Mesendoderm (in vitro differentiated cells): ENCODE results near the gene FARP1.

ENCODE experiments used
- DNase-seq: peaks from one replicate; pipeline ENCODE4 v3.0.0; 2013
- H2AK5ac ChIP-seq: 2 replicates; pipeline ENCODE4 v1.6.1; 2013; ENCODE audit warnings: low read length, inconsistent platforms
- H2BK120ac ChIP-seq: 2 replicates; pipeline ENCODE4 v1.6.1; 2013; ENCODE audit warnings: low read depth, mild to moderate bottlenecking, low read length, moderate library complexity, mixed read lengths
- H2BK15ac ChIP-seq: replicated peaks from 2 replicates; pipeline ENCODE4 v1.6.1; 2013; ENCODE audit warnings: low read depth, mild to moderate bottlenecking, moderate library complexity
- H2BK5ac ChIP-seq: 2 replicates; pipeline ENCODE4 v1.6.1; 2013; ENCODE audit warnings: low read length, inconsistent platforms
- H3K18ac ChIP-seq: 2 replicates; pipeline ENCODE4 v1.6.1; 2013; ENCODE audit warnings: mild to moderate bottlenecking, low read length, mixed read lengths
- H3K23ac ChIP-seq: one replicate; pipeline ENCODE4 v1.6.1; 2013; ENCODE audit warnings: low read length
- H3K27ac ChIP-seq: 2 replicates; pipeline ENCODE4 v1.5.1; 2013; ENCODE audit warnings: low read depth, mild to moderate bottlenecking, inconsistent platforms, low read length, moderate library complexity
- H3K27me3 ChIP-seq: 2 replicates; pipeline ENCODE4 v1.6.1; 2013; ENCODE audit warnings: low read length, control low read depth, mild to moderate bottlenecking, inconsistent platforms; ENCODE audit not compliant: insufficient read depth, poor library complexity
- H3K36me3 ChIP-seq: 2 replicates; pipeline ENCODE4 v1.6.1; 2013; ENCODE audit warnings: low read length, inconsistent platforms; ENCODE audit not compliant: control insufficient read depth, insufficient read depth
- H3K4ac ChIP-seq: one replicate; pipeline ENCODE4 v1.6.1; 2013; ENCODE audit warnings: low read depth, mild to moderate bottlenecking, low read length, moderate library complexity
- H3K4me1 ChIP-seq: 2 replicates; pipeline ENCODE4 v1.6.1; 2013; ENCODE audit warnings: low read depth, low read length, inconsistent platforms; ENCODE audit not compliant: control insufficient read depth
- H3K4me2 ChIP-seq: 2 replicates; pipeline ENCODE4 v1.6.1; 2013; ENCODE audit warnings: low read length
- H3K4me3 ChIP-seq: 2 replicates; pipeline ENCODE4 v1.5.1; 2013; ENCODE audit warnings: mild to moderate bottlenecking, low read length
- H3K56ac ChIP-seq: one replicate; pipeline ENCODE4 v1.6.1; 2013; ENCODE audit warnings: low read length
- H3K79me1 ChIP-seq: 2 replicates; pipeline ENCODE4 v1.6.1; 2013; ENCODE audit warnings: low read length, inconsistent platforms
- H3K79me2 ChIP-seq: 2 replicates; pipeline ENCODE4 v1.6.1; 2013; ENCODE audit warnings: mild to moderate bottlenecking, low read length; ENCODE audit not compliant: control insufficient read depth, insufficient read depth
- H3K9ac ChIP-seq: 2 replicates; pipeline ENCODE4 v1.6.1; 2013; ENCODE audit warnings: low read length, inconsistent platforms
- H4K5ac ChIP-seq: one replicate; pipeline ENCODE4 v1.6.1; 2013; ENCODE audit warnings: low read length
- H4K8ac ChIP-seq: one replicate; pipeline ENCODE4 v1.6.1; 2013; ENCODE audit warnings: low read depth, mild to moderate bottlenecking, control low read depth, low read length, moderate library complexity
- WGBS: extraction: QIAGEN DNeasy Blood & Tissue Kit; methylation state at CpG from one replicate; pipeline ENCODE4 v1.1.7; 2013; ENCODE audit warnings: low lambda C conversion rate, missing lambda C conversion rate; ENCODE audit not compliant: insufficient coverage; ENCODE audit errors: extremely low coverage; 5-methylcytosine and 5-hydroxymethylcytosine counted together

The FARP1 gene

DNA sequence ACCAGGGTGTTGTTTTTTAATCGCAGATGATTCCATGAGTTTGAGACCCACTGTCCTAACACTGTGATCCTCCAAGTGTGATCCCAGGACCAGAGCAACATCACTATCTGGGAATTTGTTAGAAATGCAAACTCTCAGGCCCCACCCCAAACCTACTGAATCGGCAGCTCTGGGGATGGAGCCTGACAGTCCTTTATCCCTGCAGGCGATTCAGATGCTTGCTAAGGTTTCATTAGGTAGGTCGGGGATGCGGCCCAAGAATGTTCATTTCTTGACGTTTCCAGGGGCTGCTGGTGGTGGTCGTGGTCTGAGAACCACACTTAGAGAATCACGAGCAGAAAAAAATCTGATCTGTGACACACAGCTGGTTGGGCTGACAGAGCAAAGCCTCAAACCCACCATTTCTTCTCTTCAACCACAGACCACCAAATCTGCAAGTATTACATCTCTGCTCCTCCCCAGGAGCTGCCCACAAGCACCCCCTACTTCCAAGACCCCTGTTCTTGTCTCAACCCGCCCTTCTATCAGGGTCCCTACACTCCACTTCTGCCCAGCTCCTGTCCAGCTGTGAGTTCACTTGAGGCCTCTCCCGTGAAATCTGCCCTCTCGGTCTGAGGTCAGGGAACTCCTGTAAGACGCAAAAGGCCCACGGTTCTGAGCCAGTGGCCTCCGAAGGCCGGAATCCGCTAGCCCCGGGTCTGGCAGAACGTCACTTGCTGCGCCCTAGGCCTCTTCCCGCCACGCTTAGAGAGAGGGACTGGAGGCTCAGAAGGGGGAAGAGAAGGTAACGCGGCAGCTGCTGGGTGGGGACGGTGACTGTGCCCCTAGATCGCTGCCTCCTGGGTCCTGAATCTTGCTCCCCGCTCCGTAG lies 1.1 kb upstream of the FARP1 start:
- WGBS: no CpG with 5 or more reads among the region's 27 CpGs
- H3K27ac ChIP-seq: no peak overlapping the region
- peaks cover 25% of the 10 kb centered on the region for H3K79me2 ChIP-seq
- H2AK5ac ChIP-seq: no peak overlapping the region
- H3K4me3 ChIP-seq: peak overlapping the region; percentile 72
- H3K4ac ChIP-seq: no peak overlapping the region
- H2BK15ac ChIP-seq: no peak overlapping the region
- H3K36me3 ChIP-seq: no peaks in the 10 kb centered on the region
- H3K56ac ChIP-seq: peak overlapping the region; percentile 94
- DNase-seq: peak; percentile 74
- H3K27me3 ChIP-seq: no peaks in the 10 kb centered on the region
- H3K18ac ChIP-seq: peak overlapping the region; percentile 3
- H3K4me1 ChIP-seq: peaks cover 8% of the 10 kb centered on the region
- H3K9ac ChIP-seq: peak overlapping the region; percentile 78
- no peak overlapping the region for H4K8ac ChIP-seq
- H3K23ac ChIP-seq: no peak overlapping the region
- peak overlapping the region; percentile 86 for H3K4me2 ChIP-seq
- no peak overlapping the region for H4K5ac ChIP-seq
- peak overlapping the region; percentile 21 for H2BK120ac ChIP-seq
- H3K79me1 ChIP-seq: peaks cover 3% of the 10 kb centered on the region
- H2BK5ac ChIP-seq: no peak overlapping the region

GRCh38 chr13:98143157-98143553 lies 261 bp downstream of the FARP1 start:
- peak overlapping the region; percentile 99 for H3K4ac ChIP-seq
- DNase-seq: no peak
- H4K5ac ChIP-seq: no peak overlapping the region

GRCh38 chr13:98143601-98144026 lies 720 bp downstream of the FARP1 start:
- Histone ChIP-seq H2BK5ac (no peak overlapping the region), H3K36me3 (no peaks in the 10 kb centered on the region), H3K27me3 (no peaks in the 10 kb centered on the region), H2BK120ac (peak overlapping the region; percentile 97), H3K4me3 (peak overlapping the region; percentile 81), H3K18ac (peak overlapping the region; percentile 100), H4K8ac (no peak overlapping the region), H3K4me2 (peak overlapping the region; percentile 80), H3K79me1 (peaks cover 5% of the 10 kb centered on the region), H2AK5ac (no peak overlapping the region), H2BK15ac (peak overlapping the region; percentile 79), H3K4me1 (peaks cover 9% of the 10 kb centered on the region), H3K27ac (peak overlapping the region; percentile 88), H3K4ac (peak overlapping the region; percentile 99), H3K56ac (peak overlapping the region; percentile 87), H4K5ac (no peak overlapping the region), H3K23ac (no peak overlapping the region), H3K79me2 (peaks cover 36% of the 10 kb centered on the region), H3K9ac (peak overlapping the region; percentile 76)
- DNase-seq: peak; percentile 21
- no CpG with 5 or more reads among the region's 60 CpGs for WGBS

More at GRCh38 chr13:98143157-98143553, 261 bp downstream of the FARP1 start:
- H3K9ac ChIP-seq: peak overlapping the region; percentile 76
- no peaks in the 10 kb centered on the region for H3K27me3 ChIP-seq
- peak overlapping the region; percentile 97 for H2BK120ac ChIP-seq
- peak overlapping the region; percentile 100 for H3K18ac ChIP-seq
- peak overlapping the region; percentile 79 for H2BK15ac ChIP-seq
- WGBS: no CpG with 5 or more reads among the region's 66 CpGs
- H3K36me3 ChIP-seq: no peaks in the 10 kb centered on the region
- H3K79me1 ChIP-seq: peaks cover 3% of the 10 kb centered on the region
- no peak overlapping the region for H4K8ac ChIP-seq
- H3K56ac ChIP-seq: peak overlapping the region; percentile 87
- H3K4me1 ChIP-seq: peaks cover 9% of the 10 kb centered on the region
- no peak overlapping the region for H3K23ac ChIP-seq
- H3K79me2 ChIP-seq: peaks cover 32% of the 10 kb centered on the region
- H3K4me3 ChIP-seq: peak overlapping the region; percentile 81
- peak overlapping the region; percentile 88 for H3K27ac ChIP-seq
- no peak overlapping the region for H2BK5ac ChIP-seq
- H2AK5ac ChIP-seq: no peak overlapping the region
- no peak overlapping the region for H3K4me2 ChIP-seq

DNA sequence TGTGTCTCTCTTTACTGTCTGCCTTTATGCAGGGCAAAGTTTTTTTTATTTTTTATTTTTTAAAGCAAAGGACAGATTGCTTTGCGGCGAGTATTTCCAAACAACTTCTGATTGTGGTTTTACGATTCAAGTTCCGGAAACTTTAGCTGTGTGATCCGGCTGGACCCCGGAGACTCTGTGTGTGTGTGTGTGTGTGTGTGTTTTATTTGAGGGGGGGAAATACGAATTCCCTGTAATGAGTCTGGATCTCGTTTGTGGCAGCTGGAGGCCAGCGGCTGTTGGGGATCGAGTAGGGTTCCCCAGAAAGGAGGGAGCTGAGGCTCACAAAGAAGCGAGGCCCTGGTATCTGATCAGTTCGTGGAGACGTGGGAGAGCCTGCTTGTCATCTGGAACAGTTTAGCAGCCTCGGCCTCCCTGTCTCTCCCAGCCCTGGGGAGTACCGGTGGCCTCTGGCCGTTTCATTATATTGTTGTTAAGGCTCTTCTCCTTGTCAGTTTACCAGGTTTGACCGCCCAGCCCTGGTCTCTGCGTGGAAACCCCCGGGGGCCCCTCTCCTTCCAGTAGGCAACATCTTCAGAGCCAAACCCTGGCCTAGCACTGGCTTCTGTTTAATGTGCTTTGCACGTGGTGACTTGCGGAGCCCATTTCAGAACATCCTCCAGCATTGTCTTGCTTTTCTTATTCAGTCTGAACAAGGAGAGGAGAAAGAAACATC lies 1.3 kb downstream of the FARP1 start:
- Histone ChIP-seq H2BK5ac (no peak overlapping the region), H3K36me3 (no peaks in the 10 kb centered on the region), H2BK120ac (peak overlapping the region; percentile 49), H3K4ac (peak overlapping the region; percentile 99), H3K4me2 (peak overlapping the region; percentile 80), H3K23ac (no peak overlapping the region), H2AK5ac (no peak overlapping the region), H3K4me3 (peak overlapping the region; percentile 81), H3K79me1 (peaks cover 6% of the 10 kb centered on the region), H3K27ac (no peak overlapping the region), H3K18ac (peak overlapping the region; percentile 100), H2BK15ac (no peak overlapping the region), H3K4me1 (peaks cover 9% of the 10 kb centered on the region), H3K56ac (peak overlapping the region; percentile 87), H3K79me2 (peaks cover 42% of the 10 kb centered on the region), H4K8ac (no peak overlapping the region), H4K5ac (no peak overlapping the region), H3K9ac (peak overlapping the region; percentile 76), H3K27me3 (no peaks in the 10 kb centered on the region)
- no CpG with 5 or more reads among the region's 21 CpGs for WGBS
- peak; percentile 27 for DNase-seq

- H3K4ac ChIP-seq: no peak overlapping the region
- peak overlapping the region; percentile 80 for H3K4me2 ChIP-seq
- H3K27me3 ChIP-seq: no peaks in the 10 kb centered on the region
- peak overlapping the region; percentile 100 for H3K18ac ChIP-seq
- peak overlapping the region; percentile 59 for H3K56ac ChIP-seq
- H2BK120ac ChIP-seq: no peak overlapping the region
- peak overlapping the region; percentile 12 for H3K4me3 ChIP-seq
- no CpG with 5 or more reads among the region's 10 CpGs for WGBS
- H3K79me1 ChIP-seq: peaks cover 6% of the 10 kb centered on the region
- no peak overlapping the region for H4K5ac ChIP-seq
- peak overlapping the region; percentile 76 for H3K9ac ChIP-seq
- no peak overlapping the region for H2BK15ac ChIP-seq
- no peak overlapping the region for H2BK5ac ChIP-seq
- peaks cover 45% of the 10 kb centered on the region for H3K79me2 ChIP-seq
- no peak overlapping the region for H3K27ac ChIP-seq
- H3K23ac ChIP-seq: no peak overlapping the region
- H3K36me3 ChIP-seq: no peaks in the 10 kb centered on the region
- peaks cover 9% of the 10 kb centered on the region for H3K4me1 ChIP-seq
- peak; percentile 70 for DNase-seq
- H2AK5ac ChIP-seq: no peak overlapping the region
- H4K8ac ChIP-seq: no peak overlapping the region
These were observed 2.0 kb downstream of the FARP1 start for GRCh38 chr13:98144801-98145350.
